ENCODE measurements around the gene TSSK6.

TSSK6 gene

GRCh38 chr19:19491321-19492025 lies 23.9 kb downstream of the TSSK6 start:
- no peak for DNase-seq (ENCODE audit: low read depth, low spot score)
- TF ChIP-seq CTCF (IDR thresholded peaks at IDR 0.05; ENCODE audit: insufficient read depth, low read length, missing control alignments) = no peak
- H3K4me3 ChIP-seq (ENCODE audit: low read depth, low read length) = no peak overlapping the region
- ChIA-PET CTCF (interaction anchor here (0.6 to 10.3 kb wide), 43 partner anchors 9 to 430 kb away, joined by 3 to 392 read pairs (median 7); partner anchors contain the start of genes GATAD2A, NDUFA13 and TSSK6), POLR2A (interaction anchor here (1.2 kb wide), 1 partner anchor 127 kb away, joined by 6 read pairs; no protein-coding TSS in a partner anchor)

GRCh38 chr19:19490214-19490968 lies 25.0 kb downstream of the TSSK6 start:
- TF ChIP-seq CTCF (IDR thresholded peaks at IDR 0.05; ENCODE audit: insufficient read depth, low read length, missing control alignments) = peak; percentile 78
- peak; percentile 7 for DNase-seq (ENCODE audit: low read depth, low spot score)
- H3K4me3 ChIP-seq (ENCODE audit: low read depth, low read length) = no peak overlapping the region
- POLR2A ChIA-PET = interaction anchor here (1.0 to 1.2 kb wide), 3 partner anchors 26 to 126 kb away, joined by 3 to 6 read pairs (median 5); partner anchors contain the start of genes GATAD2A and NDUFA13
- CTCF ChIA-PET = interaction anchor here (0.6 to 10.3 kb wide), 58 partner anchors 8 to 1631 kb away, joined by 3 to 392 read pairs (median 5); partner anchors contain the start of genes GATAD2A, NDUFA13, RPL18A and TSSK6

DNA sequence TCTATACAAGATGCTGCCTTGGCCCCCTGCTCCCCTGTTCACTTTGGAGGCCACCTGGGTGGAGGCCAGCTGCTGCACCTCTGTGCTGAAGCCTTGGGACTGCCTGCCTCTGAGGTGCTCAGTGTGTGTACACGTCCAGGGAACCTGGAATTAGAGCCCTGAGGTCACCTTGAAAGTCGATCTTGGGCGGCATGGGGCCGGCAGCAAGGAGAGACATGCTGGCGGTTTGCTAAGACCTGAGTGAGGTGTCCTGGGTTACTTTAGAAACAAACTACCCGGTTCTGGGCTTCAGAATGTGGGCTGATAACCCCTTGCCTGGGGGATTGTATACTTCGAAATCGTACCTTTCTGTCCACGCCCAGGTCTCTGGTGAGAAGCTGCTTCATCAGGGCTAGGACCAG lies 25.5 kb downstream of the TSSK6 start:
- TF ChIP-seq CTCF (IDR thresholded peaks at IDR 0.05; ENCODE audit: insufficient read depth, low read length, missing control alignments) = no peak
- CTCF ChIA-PET = interaction anchor here (0.6 to 10.3 kb wide), 39 partner anchors 10 to 1630 kb away, joined by 3 to 392 read pairs (median 7); partner anchors contain the start of genes GATAD2A, NDUFA13, RPL18A and TSSK6
- POLR2A ChIA-PET = interaction anchor here (1.0 to 1.1 kb wide), 2 partner anchors 26 to 84 kb away, joined by 3 to 5 read pairs; partner anchors contain the start of genes GATAD2A and NDUFA13
- H3K4me3 ChIP-seq (ENCODE audit: low read depth, low read length) = no peak overlapping the region
- no peak for DNase-seq (ENCODE audit: low read depth, low spot score)

DNA sequence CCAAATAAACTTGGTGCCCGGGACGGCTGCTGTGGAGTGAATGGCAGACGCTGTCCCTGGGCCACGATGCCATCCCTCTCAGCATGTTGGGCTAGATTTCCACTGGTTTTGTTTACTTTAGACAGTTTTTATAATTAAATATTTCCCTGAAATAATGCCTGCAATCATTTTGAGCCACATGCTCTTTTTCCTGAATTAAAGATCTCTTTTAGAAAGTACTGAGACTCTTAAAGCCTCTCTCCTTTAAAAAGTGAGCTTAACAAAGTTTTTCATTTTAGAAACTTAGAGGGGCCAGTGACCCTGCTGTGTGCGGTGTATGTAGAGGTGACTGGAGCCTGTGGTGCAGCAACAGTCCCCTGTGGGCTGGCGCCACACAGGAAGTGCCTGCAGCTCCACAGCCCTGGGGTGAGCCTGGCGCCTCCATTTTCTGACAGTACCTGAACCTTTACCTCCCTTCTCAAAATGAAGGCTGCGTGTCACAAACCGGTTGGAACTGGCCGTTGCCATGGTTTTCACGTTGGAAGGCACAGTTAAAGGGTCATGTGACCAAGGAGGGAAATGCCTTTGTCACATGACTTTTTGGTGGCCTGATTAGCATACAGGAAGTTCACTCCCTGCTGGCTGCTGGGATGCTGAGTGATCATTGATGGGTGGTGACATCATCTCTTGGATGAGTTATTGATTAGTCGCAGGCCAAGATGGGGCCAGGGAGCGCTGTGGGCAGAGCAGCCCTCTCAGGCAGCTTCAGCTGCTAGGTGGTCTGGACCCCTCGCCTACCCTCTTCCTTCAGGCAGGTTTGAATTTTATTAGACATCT lies 26.3 kb downstream of the TSSK6 start:
- ChIA-PET POLR2A (no interaction called here), CTCF (interaction anchor here (1.1 to 10.3 kb wide), 19 partner anchors 9 to 427 kb away, joined by 3 to 392 read pairs (median 11); partner anchors contain the start of genes GATAD2A, NDUFA13 and TSSK6)
- no peak for TF ChIP-seq CTCF (IDR thresholded peaks at IDR 0.05; ENCODE audit: insufficient read depth, low read length, missing control alignments)
- H3K4me3 ChIP-seq (ENCODE audit: low read depth, low read length) = no peak overlapping the region
- peak; percentile 75 for DNase-seq (ENCODE audit: low read depth, low spot score)

GRCh38 chr19:19487950-19488874 lies 27.1 kb downstream of the TSSK6 start:
- DNase-seq (ENCODE audit: low read depth, low spot score) = no peak
- POLR2A ChIA-PET = interaction anchor here (0.5 to 0.7 kb wide), 2 partner anchors 87 to 103 kb away, joined by 3 to 5 read pairs; no protein-coding TSS in a partner anchor
- CTCF ChIA-PET = interaction anchor here (0.9 to 10.3 kb wide), 9 partner anchors 8 to 200 kb away, joined by 3 to 392 read pairs (median 31); partner anchors contain the start of gene GATAD2A
- H3K4me3 ChIP-seq (ENCODE audit: low read depth, low read length) = no peak overlapping the region
- TF ChIP-seq CTCF (IDR thresholded peaks at IDR 0.05; ENCODE audit: insufficient read depth, low read length, missing control alignments) = no peak

Measured in AG04449 (cell line).